OCI-LY1 (cell line): ENCODE measurements around the gene PCSK2.

Source experiments
- CTCF ChIP-seq: fragments of 200-600 bp; sonication (generic), shearing (Covaris generic); IDR thresholded peaks from 2 replicates; pipeline ENCODE4 v1.5.1; 2017; ENCODE audit warnings: mild to moderate bottlenecking, antibody characterized with exemption, low read length, moderate library complexity, mixed read lengths
- EZH2 ChIP-seq: fragments of 200-600 bp; sonication (generic), shearing (Covaris generic); IDR thresholded peaks from 2 replicates; pipeline ENCODE4 v1.8.0; 2017; ENCODE audit warnings: borderline replicate concordance, mixed run types, mild to moderate bottlenecking, antibody characterized with exemption, low read length, moderate library complexity, mixed read lengths

- TF ChIP-seq CTCF (no peak), EZH2 (no peak)
These were observed 200.8 kb downstream of the PCSK2 start for GRCh38 chr20:17427638-17428037.
